GM18951 (cell line): Measurements from ENCODE around the gene EIF5A2.

Source experiments
- POLR2A ChIP-seq: IDR thresholded peaks from 4 replicates; pipeline ENCODE4 v1.6.1; 2011; ENCODE audit warnings: mild to moderate bottlenecking; ENCODE audit not compliant: insufficient read length, insufficient read depth; ENCODE audit errors: extremely low read depth
- in situ Hi-C: fragments of 300-500 bp; cut with MboI; formaldehyde crosslinking; loops from one replicate; pipeline ENCODE4 v1.12.0; 2022; ENCODE audit warnings: low sequenced_read_pairs, mixed read lengths, inconsistent platforms; ENCODE audit not compliant: unreplicated experiment

EIF5A2 gene

GRCh38 chr3:170876537-170876936 lies 31.9 kb downstream of the EIF5A2 start:
- in situ Hi-C loops = no loop called here
- TF ChIP-seq POLR2A = no peak

- in situ Hi-C loops = no loop called here
- peak; percentile 99 for TF ChIP-seq POLR2A
Measured at GRCh38 chr3:170869645-170870593, 38.5 kb downstream of the EIF5A2 start, which contains the start of gene RPL22L1. Gene RPL22L1 (minus strand): TSS chr3:170870195. CDS start chr3:170870167, 28 bp downstream.

- no peak for TF ChIP-seq POLR2A
- in situ Hi-C loops = no loop called here
Measured at GRCh38 chr3:170869239-170869590, 39.2 kb downstream of the EIF5A2 start.

- TF ChIP-seq POLR2A = no peak
- in situ Hi-C loops = no loop called here
Measured at GRCh38 chr3:170868577-170869238, 39.7 kb downstream of the EIF5A2 start.

GRCh38 chr3:170867143-170867937 lies 41.1 kb downstream of the EIF5A2 start:
- no peak for TF ChIP-seq POLR2A
- in situ Hi-C loops = no loop called here

GRCh38 chr3:170866499-170866898 lies 41.9 kb downstream of the EIF5A2 start:
- in situ Hi-C loops = no loop called here
- no peak for TF ChIP-seq POLR2A

GRCh38 chr3:170865209-170866094 lies 43.0 kb downstream of the EIF5A2 start:
- TF ChIP-seq POLR2A = peak; percentile 24
- in situ Hi-C loops = no loop called here

- TF ChIP-seq POLR2A = no peak
- in situ Hi-C loops = no loop called here
Measured at GRCh38 chr3:170864525-170865208, 43.8 kb downstream of the EIF5A2 start.

GRCh38 chr3:170863816-170864215 lies 44.6 kb downstream of the EIF5A2 start:
- in situ Hi-C loops = no loop called here
- TF ChIP-seq POLR2A = no peak

GRCh38 chr3:170862618-170863374 lies 45.6 kb downstream of the EIF5A2 start:
- in situ Hi-C loops = no loop called here
- no peak for TF ChIP-seq POLR2A

- in situ Hi-C loops = no loop called here
- TF ChIP-seq POLR2A = no peak
Measured at GRCh38 chr3:170858599-170858998, 49.8 kb downstream of the EIF5A2 start.
